GM21619 (cell line): ENCODE results near the gene SPATA9.

Source experiments
- ATAC-seq: cut with Tn5 transposase; IDR thresholded peaks from one replicate; pipeline ENCODE4 v1.9.1; 2021; ENCODE audit not compliant: unreplicated experiment

The SPATA9 gene

GRCh38 chr5:95686651-95687050 is 3.9 kb upstream of the SPATA9 start:
- no peak for ATAC-seq

GRCh38 chr5:95684361-95684760 is 1.6 kb upstream of the SPATA9 start:
- no peak for ATAC-seq

GRCh38 chr5:95673081-95673480 is 9.7 kb downstream of the SPATA9 start:
- ATAC-seq: no peak

- ATAC-seq: no peak
These were observed 10.2 kb downstream of the SPATA9 start for GRCh38 chr5:95672641-95673040.

GRCh38 chr5:95671826-95672225 is 11.0 kb downstream of the SPATA9 start:
- ATAC-seq: no peak

- ATAC-seq: no peak
These were observed 12.2 kb downstream of the SPATA9 start for GRCh38 chr5:95670568-95670967.

- ATAC-seq: no peak
These were observed 12.8 kb downstream of the SPATA9 start for GRCh38 chr5:95669985-95670384.

GRCh38 chr5:95669540-95669939 is 13.3 kb downstream of the SPATA9 start:
- no peak for ATAC-seq

- ATAC-seq: no peak
These were observed 14.1 kb downstream of the SPATA9 start for GRCh38 chr5:95668728-95669127.

- ATAC-seq: no peak
These were observed 14.6 kb downstream of the SPATA9 start for GRCh38 chr5:95668216-95668615.

GRCh38 chr5:95667678-95668077 is 15.1 kb downstream of the SPATA9 start:
- no peak for ATAC-seq

GRCh38 chr5:95667061-95667618 is 15.7 kb downstream of the SPATA9 start:
- ATAC-seq: no peak

GRCh38 chr5:95664204-95664786 is 18.5 kb downstream of the SPATA9 start:
- no peak for ATAC-seq

- no peak for ATAC-seq
These were observed 19.8 kb downstream of the SPATA9 start for GRCh38 chr5:95662946-95663345.

GRCh38 chr5:95660060-95660459 is 22.7 kb downstream of the SPATA9 start:
- no peak for ATAC-seq

- ATAC-seq: no peak
These were observed 27.2 kb downstream of the SPATA9 start for GRCh38 chr5:95655575-95655974.

- no peak for ATAC-seq
These were observed 28.6 kb downstream of the SPATA9 start for GRCh38 chr5:95654196-95654595.

- no peak for ATAC-seq
These were observed 29.9 kb downstream of the SPATA9 start for GRCh38 chr5:95652849-95653248.

- no peak for ATAC-seq
These were observed 32.8 kb downstream of the SPATA9 start for GRCh38 chr5:95649842-95650620.

GRCh38 chr5:95649274-95649673 is 33.5 kb downstream of the SPATA9 start:
- no peak for ATAC-seq

GRCh38 chr5:95647886-95648860 is 34.6 kb downstream of the SPATA9 start:
- ATAC-seq: no peak
